GM19035 (cell line): ENCODE results near the gene IL17RB.

ENCODE experiments used
- ATAC-seq: cut with Tn5 transposase; IDR thresholded peaks from one replicate; pipeline ENCODE4 v1.9.1; 2021; ENCODE audit not compliant: unreplicated experiment

Gene IL17RB

GRCh38 chr3:53858096-53858741 lies 11.9 kb downstream of the IL17RB start:
- no peak for ATAC-seq

- ATAC-seq, result no peak
Observed at GRCh38 chr3:53859178-53859577, 12.8 kb downstream of the IL17RB start.

- no peak for ATAC-seq
Observed at GRCh38 chr3:53860196-53860595, 13.8 kb downstream of the IL17RB start.

- ATAC-seq, result no peak
Observed at GRCh38 chr3:53862241-53862640, 15.9 kb downstream of the IL17RB start.

GRCh38 chr3:53863145-53863544 lies 16.8 kb downstream of the IL17RB start:
- ATAC-seq, result no peak

GRCh38 chr3:53865732-53866499 lies 19.5 kb downstream of the IL17RB start:
- no peak for ATAC-seq

GRCh38 chr3:53880396-53881345 lies 34.3 kb downstream of the IL17RB start:
- ATAC-seq, result no peak

GRCh38 chr3:53881691-53882593 lies 35.6 kb downstream of the IL17RB start, which contains the start of gene ACTR8:
ACTR8 (minus strand) TSS chr3:53882152; CDS start chr3:53882101, 51 bp downstream.
- peak; percentile 89 for ATAC-seq

GRCh38 chr3:53883008-53883407 lies 36.6 kb downstream of the IL17RB start:
- no peak for ATAC-seq

- no peak for ATAC-seq
Observed at GRCh38 chr3:53884623-53885022, 38.3 kb downstream of the IL17RB start.

- ATAC-seq, result no peak
Observed at GRCh38 chr3:53885239-53885638, 38.9 kb downstream of the IL17RB start.

GRCh38 chr3:53887446-53887845 lies 41.1 kb downstream of the IL17RB start:
- ATAC-seq, result no peak

- ATAC-seq, result no peak
Observed at GRCh38 chr3:53888232-53888631, 41.9 kb downstream of the IL17RB start.

GRCh38 chr3:53890726-53891475 lies 44.5 kb downstream of the IL17RB start:
- ATAC-seq, result no peak

GRCh38 chr3:53891497-53892285 lies 45.3 kb downstream of the IL17RB start, which contains the start of gene SELENOK:
SELENOK (minus strand) TSS chr3:53891859.
- ATAC-seq, result peak; percentile 96

GRCh38 chr3:53892286-53892637 lies 45.9 kb downstream of the IL17RB start:
- no peak for ATAC-seq

GRCh38 chr3:53899750-53900149 lies 53.4 kb downstream of the IL17RB start:
- ATAC-seq, result no peak

GRCh38 chr3:53900666-53901331 lies 54.4 kb downstream of the IL17RB start:
- no peak for ATAC-seq
